ENCODE data around the gene METAP1.
"Not testable (repeated sequence)": the region's sequence is repeated elsewhere in the genome, so short reads cannot be mapped to it uniquely, and the experiment has no call there.

The METAP1 gene

GRCh38 chr4:99061048-99061700 lies 65.7 kb downstream of the METAP1 start:
- DNase-seq = no peak

- no peak for DNase-seq
Observed at GRCh38 chr4:99062120-99062519, 66.6 kb downstream of the METAP1 start.

GRCh38 chr4:99065521-99065920 lies 70.0 kb downstream of the METAP1 start:
- DNase-seq = not testable (repeated sequence)

GRCh38 chr4:99067617-99068016 lies 72.1 kb downstream of the METAP1 start:
- DNase-seq = no peak

GRCh38 chr4:99071159-99071558 lies 75.6 kb downstream of the METAP1 start:
- no peak for DNase-seq

- no peak for DNase-seq
Observed at GRCh38 chr4:99074816-99075215, 79.3 kb downstream of the METAP1 start.

- no peak for DNase-seq
Observed at GRCh38 chr4:99076292-99076976, 80.9 kb downstream of the METAP1 start.

- no peak for DNase-seq
Observed at GRCh38 chr4:99077177-99077576, 81.7 kb downstream of the METAP1 start.

- no peak for DNase-seq
Observed at GRCh38 chr4:99078336-99078735, 82.8 kb downstream of the METAP1 start.

- DNase-seq = no peak
Observed at GRCh38 chr4:99078931-99079624, 83.6 kb downstream of the METAP1 start.

GRCh38 chr4:99079625-99080295 lies 84.2 kb downstream of the METAP1 start:
- DNase-seq = no peak

- DNase-seq = not testable (repeated sequence)
Observed at GRCh38 chr4:99080869-99081268, 85.3 kb downstream of the METAP1 start.

GRCh38 chr4:99082192-99082591 lies 86.7 kb downstream of the METAP1 start:
- DNase-seq = no peak

GRCh38 chr4:99084595-99084994 lies 89.1 kb downstream of the METAP1 start:
- no peak for DNase-seq

- no peak for DNase-seq
Observed at GRCh38 chr4:99088023-99088449, 92.5 kb downstream of the METAP1 start.

- peak; percentile 92 for DNase-seq
Observed at GRCh38 chr4:99088481-99089365, 93.2 kb downstream of the METAP1 start, which contains the start of gene ADH5. Gene ADH5, minus strand, starts transcription at chr4:99088788. Its CDS starts 88 bp downstream, at chr4:99088700.

- no peak for DNase-seq
Observed at GRCh38 chr4:99090481-99091215, 95.1 kb downstream of the METAP1 start.

- DNase-seq = no peak
Observed at GRCh38 chr4:99091216-99091575, 95.7 kb downstream of the METAP1 start.

GRCh38 chr4:99091841-99092240 lies 96.3 kb downstream of the METAP1 start:
- DNase-seq = not testable (repeated sequence)

GRCh38 chr4:99099311-99099710 lies 103.8 kb downstream of the METAP1 start:
- no peak for DNase-seq

- not testable (repeated sequence) for DNase-seq
Observed at GRCh38 chr4:99099814-99100213, 104.3 kb downstream of the METAP1 start.

GRCh38 chr4:99100876-99101275 lies 105.4 kb downstream of the METAP1 start:
- no peak for DNase-seq

All from activated naive CD4-positive, alpha-beta T cell treated with anti-CD3 and anti-CD28 coated beads, Interleukin-2, amount 50 U/mL, for 16 hours (primary cell).